ENCODE measurements around the gene FAM78B. TPM values are rescaled to one million over a fixed set of nuclear protein-coding genes. Genes with fewer than 3 reads are reported as not detected.

The FAM78B gene
- total RNA-seq (ENCODE audit: low replicate concordance): 0.25 and 0.27 TPM in 2 replicates

- H3K4me3 ChIP-seq (ENCODE audit: low read depth, low read length): peak within 1 kb of the TSS; percentile 74
- peak; percentile 13 for TF ChIP-seq CTCF (IDR thresholded peaks at IDR 0.05; ENCODE audit: insufficient read depth, low read length)
- DNase-seq (ENCODE audit: low read depth): peak; percentile 76
These were observed at the start of gene FAM78B for GRCh38 chr1:166166698-166167571. Gene FAM78B (minus strand): TSS chr1:166167001. CDS start chr1:166166248, 753 bp downstream.

GRCh38 chr1:166202546-166202945 is 35.7 kb upstream of the FAM78B start:
- H3K4me3 ChIP-seq (ENCODE audit: low read depth, low read length): no peak overlapping the region
- no peak for TF ChIP-seq CTCF (IDR thresholded peaks at IDR 0.05; ENCODE audit: insufficient read depth, low read length)
- no peak for DNase-seq (ENCODE audit: low read depth)

- no peak overlapping the region for H3K4me3 ChIP-seq (ENCODE audit: low read depth, low read length)
- no peak for DNase-seq (ENCODE audit: low read depth)
- TF ChIP-seq CTCF (IDR thresholded peaks at IDR 0.05; ENCODE audit: insufficient read depth, low read length): no peak
These were observed 33.9 kb upstream of the FAM78B start for GRCh38 chr1:166200743-166201142.

GRCh38 chr1:166197597-166197996 is 30.8 kb upstream of the FAM78B start:
- DNase-seq (ENCODE audit: low read depth): peak; percentile 77
- H3K4me3 ChIP-seq (ENCODE audit: low read depth, low read length): no peak overlapping the region
- no peak for TF ChIP-seq CTCF (IDR thresholded peaks at IDR 0.05; ENCODE audit: insufficient read depth, low read length)

GRCh38 chr1:166197141-166197540 is 30.3 kb upstream of the FAM78B start:
- peak; percentile 71 for DNase-seq (ENCODE audit: low read depth)
- H3K4me3 ChIP-seq (ENCODE audit: low read depth, low read length): no peak overlapping the region
- TF ChIP-seq CTCF (IDR thresholded peaks at IDR 0.05; ENCODE audit: insufficient read depth, low read length): no peak

GRCh38 chr1:166193057-166193698 is 26.4 kb upstream of the FAM78B start:
- no peak for TF ChIP-seq CTCF (IDR thresholded peaks at IDR 0.05; ENCODE audit: insufficient read depth, low read length)
- DNase-seq (ENCODE audit: low read depth): peak; percentile 33
- no peak overlapping the region for H3K4me3 ChIP-seq (ENCODE audit: low read depth, low read length)

All from fibroblast of the aortic adventitia (primary cell).